SJSA1 (cell line): ENCODE measurements around the gene MAN2B2. TPM values are rescaled to one million over a fixed set of nuclear protein-coding genes. Genes with fewer than 3 reads are reported as not detected.

Experiments
- DNase-seq, 2 experiments: peaks; one replicate each; pipeline ENCODE4 v3.0.0-alpha.2; 2015 to 2020; ENCODE audit warnings: low spot score in 2 of 2, low read depth in 1 of 2
- H3K27ac ChIP-seq: fragments of 250-450 bp; sonication (Bioruptor Pico); 2 replicates; pipeline ENCODE4 v1.5.1; 2020; ENCODE audit warnings: mild to moderate bottlenecking, moderate library complexity
- H3K27me3 ChIP-seq: fragments of 250-450 bp; sonication (Bioruptor Pico); replicated peaks from 2 replicates; pipeline ENCODE4 v1.5.1; 2020; ENCODE audit warnings: mild to moderate bottlenecking, moderate library complexity
- H3K36me3 ChIP-seq: fragments of 250-450 bp; sonication (Bioruptor Pico); 2 replicates; pipeline ENCODE4 v1.5.1; 2020; ENCODE audit warnings: mild to moderate bottlenecking
- H3K4me1 ChIP-seq: fragments of 250-450 bp; sonication (Bioruptor Pico); replicated peaks from 2 replicates; pipeline ENCODE4 v1.6.1; 2021; ENCODE audit warnings: mild to moderate bottlenecking
- H3K4me3 ChIP-seq: fragments of 250-450 bp; sonication (Bioruptor Pico); 2 replicates; pipeline ENCODE4 v1.5.1; 2020; ENCODE audit warnings: mild to moderate bottlenecking
- H3K9me3 ChIP-seq: fragments of 250-450 bp; sonication (Bioruptor Pico); replicated peaks from 2 replicates; pipeline ENCODE4 v1.5.1; 2020; ENCODE audit warnings: mild to moderate bottlenecking
- total RNA-seq: library from RNA; depleted of rRNA; stranded (reverse); fragments of >200 nt; shearing (Covaris generic); gene quantifications from 2 replicates; pipeline ENCODE4 v1.2.3, GENCODE V29; 2014

The MAN2B2 gene
- total RNA-seq, 1 experiment from 2014 or later = 12.1 TPM

GRCh38 chr4:6535329-6535692 is 39.7 kb upstream of the MAN2B2 start:
- H3K9me3 ChIP-seq = no peaks in the 10 kb centered on the region
- no peaks in the 10 kb centered on the region for H3K27me3 ChIP-seq
- H3K4me3 ChIP-seq = no peak overlapping the region
- no peak for DNase-seq
- no peaks in the 10 kb centered on the region for H3K4me1 ChIP-seq
- no peak overlapping the region for H3K27ac ChIP-seq
- no peaks in the 10 kb centered on the region for H3K36me3 ChIP-seq

DNA sequence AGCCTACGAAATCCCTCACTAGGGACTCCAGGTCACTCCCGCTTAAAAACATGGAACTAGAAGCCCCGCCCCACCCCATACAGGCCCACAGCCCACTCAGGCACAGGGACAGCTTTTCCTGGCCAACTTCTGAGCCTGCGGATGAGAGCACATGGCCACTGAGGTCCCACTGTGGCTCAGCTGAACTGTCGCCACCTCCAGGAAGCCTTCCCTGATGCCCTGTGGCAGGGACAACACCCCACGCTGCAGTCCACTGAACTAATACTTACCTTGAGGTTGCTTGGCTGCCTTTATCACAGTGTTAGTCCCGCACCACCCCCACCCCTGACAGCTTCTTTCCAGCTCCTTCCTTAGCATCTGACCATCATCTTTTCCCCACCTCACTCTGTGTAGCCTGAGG is 39.3 kb upstream of the MAN2B2 start:
- H3K27ac ChIP-seq = no peak overlapping the region
- H3K4me3 ChIP-seq = no peak overlapping the region
- H3K36me3 ChIP-seq = no peaks in the 10 kb centered on the region
- no peak for DNase-seq
- H3K4me1 ChIP-seq = no peaks in the 10 kb centered on the region
- no peaks in the 10 kb centered on the region for H3K27me3 ChIP-seq
- no peaks in the 10 kb centered on the region for H3K9me3 ChIP-seq

DNA sequence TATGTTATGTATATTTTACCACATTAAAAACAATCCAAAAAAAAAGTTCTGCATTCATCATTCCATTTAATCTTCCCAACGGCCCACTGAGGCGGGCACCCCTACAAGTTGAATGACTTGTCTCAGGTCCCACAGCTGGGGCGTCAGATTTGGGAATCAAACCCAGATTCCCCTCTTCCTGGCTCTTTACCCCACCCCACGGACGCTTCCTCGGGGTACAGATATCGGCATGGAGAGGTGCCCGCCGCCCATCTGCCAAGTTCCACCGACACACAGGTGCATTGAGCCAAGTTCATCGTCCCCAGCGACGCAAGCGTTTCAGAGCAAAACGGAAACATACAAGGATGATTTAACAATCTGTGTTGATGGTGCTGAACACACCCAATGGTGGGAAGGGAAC is 36.9 kb upstream of the MAN2B2 start:
- H3K4me3 ChIP-seq = no peak overlapping the region
- H3K27me3 ChIP-seq = no peaks in the 10 kb centered on the region
- H3K4me1 ChIP-seq = no peaks in the 10 kb centered on the region
- DNase-seq = no peak
- no peaks in the 10 kb centered on the region for H3K36me3 ChIP-seq
- H3K9me3 ChIP-seq = no peaks in the 10 kb centered on the region
- H3K27ac ChIP-seq = no peak overlapping the region

DNA sequence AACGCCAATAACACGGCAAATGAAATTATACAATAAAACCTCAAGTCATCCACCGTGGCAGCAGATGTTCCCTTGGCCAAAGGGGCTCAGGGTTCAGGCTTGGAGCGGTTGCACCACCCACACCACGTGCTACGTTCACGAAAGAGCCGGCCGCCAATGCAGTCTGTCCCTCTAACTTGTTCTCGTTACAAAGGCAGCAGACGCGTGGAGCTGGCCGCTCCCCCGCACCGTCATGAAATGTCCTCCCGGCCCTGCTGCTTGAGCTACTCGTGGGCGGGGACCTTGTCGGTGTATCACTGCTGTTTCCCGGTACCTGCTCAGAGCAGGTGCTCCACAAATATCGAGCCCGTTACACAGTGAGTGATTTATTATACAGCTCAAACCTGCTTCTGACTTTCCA is 36.4 kb upstream of the MAN2B2 start:
- no peak for DNase-seq
- no peak overlapping the region for H3K27ac ChIP-seq
- H3K9me3 ChIP-seq = no peaks in the 10 kb centered on the region
- no peak overlapping the region for H3K4me3 ChIP-seq
- H3K36me3 ChIP-seq = no peaks in the 10 kb centered on the region
- no peaks in the 10 kb centered on the region for H3K27me3 ChIP-seq
- H3K4me1 ChIP-seq = no peaks in the 10 kb centered on the region

GRCh38 chr4:6539009-6539764 is 35.8 kb upstream of the MAN2B2 start:
- DNase-seq = no peak
- H3K27ac ChIP-seq = no peak overlapping the region
- H3K36me3 ChIP-seq = no peaks in the 10 kb centered on the region

GRCh38 chr4:6540879-6541278 is 34.1 kb upstream of the MAN2B2 start:
- Histone ChIP-seq H3K36me3 (no peaks in the 10 kb centered on the region), H3K4me3 (no peak overlapping the region), H3K27me3 (no peaks in the 10 kb centered on the region), H3K9me3 (no peaks in the 10 kb centered on the region), H3K27ac (no peak overlapping the region), H3K4me1 (no peaks in the 10 kb centered on the region)
- no peak for DNase-seq

More at GRCh38 chr4:6539009-6539764, 35.8 kb upstream of the MAN2B2 start:
- H3K4me3 ChIP-seq = no peak overlapping the region
- no peaks in the 10 kb centered on the region for H3K9me3 ChIP-seq
- H3K4me1 ChIP-seq = no peaks in the 10 kb centered on the region
- H3K27me3 ChIP-seq = no peaks in the 10 kb centered on the region

- H3K9me3 ChIP-seq = no peaks in the 10 kb centered on the region
- no peak for DNase-seq
- H3K27me3 ChIP-seq = no peaks in the 10 kb centered on the region
- no peak overlapping the region for H3K27ac ChIP-seq
- no peak overlapping the region for H3K4me3 ChIP-seq
- H3K4me1 ChIP-seq = no peaks in the 10 kb centered on the region
- H3K36me3 ChIP-seq = no peaks in the 10 kb centered on the region
Measured at GRCh38 chr4:6541789-6542188, 33.2 kb upstream of the MAN2B2 start.

- Histone ChIP-seq H3K27ac (no peak overlapping the region), H3K36me3 (no peaks in the 10 kb centered on the region), H3K27me3 (no peaks in the 10 kb centered on the region), H3K4me3 (no peak overlapping the region), H3K4me1 (no peaks in the 10 kb centered on the region), H3K9me3 (no peaks in the 10 kb centered on the region)
- no peak for DNase-seq
Measured at GRCh38 chr4:6542951-6543350, 32.0 kb upstream of the MAN2B2 start.

DNA sequence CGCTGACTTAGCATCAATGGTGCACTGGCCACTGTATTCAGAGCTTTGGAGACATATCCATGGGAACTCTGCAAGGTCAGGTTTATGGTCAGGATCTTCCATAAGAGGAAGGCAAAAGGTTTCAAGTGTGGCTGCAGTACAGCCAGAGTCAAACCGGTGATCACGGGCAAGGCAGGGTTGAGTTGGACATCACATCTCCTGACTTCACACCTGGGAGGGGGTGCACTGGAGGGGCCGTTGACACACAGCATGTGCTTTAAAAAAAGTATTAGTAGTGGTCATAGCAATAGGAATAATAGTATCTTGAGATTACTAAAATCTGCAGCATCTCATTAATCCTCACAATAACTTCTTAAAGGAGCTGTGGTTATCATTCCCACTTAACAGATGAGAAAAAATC is 28.9 kb upstream of the MAN2B2 start:
- Histone ChIP-seq H3K27ac (no peak overlapping the region), H3K4me3 (no peak overlapping the region), H3K9me3 (no peaks in the 10 kb centered on the region), H3K27me3 (no peaks in the 10 kb centered on the region), H3K36me3 (no peaks in the 10 kb centered on the region), H3K4me1 (no peaks in the 10 kb centered on the region)
- no peak for DNase-seq

DNA sequence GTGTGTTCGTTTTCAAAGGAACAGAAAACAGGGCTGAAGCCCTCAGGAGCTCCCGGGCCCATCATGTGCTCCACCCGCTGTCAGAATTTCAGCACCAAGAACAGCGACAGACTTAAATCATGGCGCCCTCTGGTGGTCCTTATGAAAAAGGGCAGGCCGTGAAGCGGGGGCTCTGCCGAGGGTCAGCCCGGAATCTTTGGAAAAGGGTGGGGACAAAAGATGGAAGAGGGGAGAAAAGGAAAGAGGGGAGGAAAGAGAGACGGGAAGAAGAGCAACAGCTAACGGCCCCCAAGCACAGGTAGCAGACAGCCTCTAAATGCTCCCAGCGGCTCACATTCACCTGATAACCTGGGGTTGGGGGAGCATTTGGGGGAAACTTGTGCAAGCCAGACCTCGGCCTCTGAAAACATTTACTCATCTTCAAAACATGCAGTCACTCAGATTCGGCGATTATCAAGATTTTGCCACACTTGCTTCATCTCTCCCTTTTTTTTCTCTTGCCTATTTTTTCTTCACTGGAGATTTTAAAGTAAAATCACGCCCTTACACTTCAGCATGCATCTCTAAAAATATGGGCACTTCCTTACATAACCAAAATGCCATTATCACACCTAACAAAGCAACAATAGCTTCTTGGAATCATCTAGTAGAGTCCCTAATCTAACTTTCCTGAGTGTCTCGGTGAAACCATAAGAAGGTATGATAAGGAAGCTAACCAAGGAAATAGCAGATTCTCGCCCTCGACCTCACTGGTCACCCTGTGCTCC is 28.1 kb upstream of the MAN2B2 start:
- H3K27me3 ChIP-seq = no peaks in the 10 kb centered on the region
- H3K9me3 ChIP-seq = no peaks in the 10 kb centered on the region
- H3K27ac ChIP-seq = no peak overlapping the region
- H3K4me3 ChIP-seq = no peak overlapping the region
- peak in 1 of 2 experiments; percentile 13 for DNase-seq
- no peaks in the 10 kb centered on the region for H3K4me1 ChIP-seq
- H3K36me3 ChIP-seq = no peaks in the 10 kb centered on the region

DNA sequence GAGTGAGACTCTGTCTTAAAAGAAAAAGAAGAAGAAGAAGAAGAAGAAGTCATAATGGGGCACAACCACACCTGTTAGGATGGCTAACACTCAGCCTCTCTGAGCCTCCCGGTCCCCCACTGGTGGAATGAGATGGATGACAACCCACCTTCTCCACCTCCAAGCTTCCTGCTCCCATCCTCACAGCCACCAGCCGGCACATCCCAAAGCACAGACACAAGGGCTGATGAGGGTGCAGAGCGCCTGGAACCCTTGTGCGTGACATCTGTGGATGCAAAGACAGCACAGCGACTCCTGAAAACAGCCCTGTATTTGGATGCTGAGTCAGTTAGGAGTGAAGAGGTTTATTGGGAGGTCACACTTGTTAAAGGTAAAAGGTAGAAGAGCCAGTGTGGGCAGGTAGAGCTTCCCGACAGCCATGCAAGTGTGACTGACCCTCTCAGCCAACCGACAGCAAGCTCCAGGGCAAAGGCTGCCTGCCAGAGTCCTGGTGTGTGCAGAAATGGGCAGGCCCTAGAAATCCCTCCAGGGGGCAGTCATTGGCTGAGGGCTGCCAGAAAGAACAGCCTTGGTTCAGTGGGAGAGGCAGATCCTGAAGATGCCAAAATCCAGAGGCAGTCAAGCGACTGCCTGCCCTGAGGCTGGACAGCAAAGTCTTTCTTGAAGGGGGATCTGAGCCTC is 26.6 kb upstream of the MAN2B2 start:
- H3K4me1 ChIP-seq = no peaks in the 10 kb centered on the region
- peak; percentile 25 to 49 for DNase-seq

GRCh38 chr4:6548882-6549230 is 26.1 kb upstream of the MAN2B2 start:
- Histone ChIP-seq H3K4me3 (no peak overlapping the region), H3K27me3 (no peaks in the 10 kb centered on the region), H3K4me1 (no peaks in the 10 kb centered on the region), H3K36me3 (no peaks in the 10 kb centered on the region), H3K27ac (no peak overlapping the region), H3K9me3 (no peaks in the 10 kb centered on the region)
- no peak for DNase-seq

More for the DNA sequence above, 26.6 kb upstream of the MAN2B2 start:
- no peak overlapping the region for H3K27ac ChIP-seq
- H3K27me3 ChIP-seq = no peaks in the 10 kb centered on the region
- no peaks in the 10 kb centered on the region for H3K36me3 ChIP-seq
- H3K4me3 ChIP-seq = no peak overlapping the region
- H3K9me3 ChIP-seq = no peaks in the 10 kb centered on the region

DNA sequence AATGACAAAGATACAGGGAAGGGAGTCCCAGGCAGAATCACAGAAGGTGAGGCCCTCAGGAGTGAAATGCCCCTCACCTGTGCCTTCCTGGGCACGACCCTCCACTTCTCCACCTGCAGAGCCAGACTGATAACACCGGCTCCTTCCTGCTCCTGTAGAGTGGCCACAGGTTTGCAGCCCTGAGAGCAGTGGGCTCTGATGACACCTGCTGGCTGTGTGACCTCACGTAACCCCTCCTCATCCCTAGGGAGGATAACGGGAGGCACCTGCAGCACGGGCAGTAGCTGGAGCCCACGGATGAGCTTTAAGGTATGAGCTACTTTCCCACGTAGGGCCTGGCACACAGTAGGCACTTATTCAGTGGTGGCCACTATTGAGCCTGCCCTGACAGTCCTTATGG is 25.5 kb upstream of the MAN2B2 start:
- no peaks in the 10 kb centered on the region for H3K4me1 ChIP-seq
- no peak overlapping the region for H3K4me3 ChIP-seq
- H3K27me3 ChIP-seq = no peaks in the 10 kb centered on the region
- no peaks in the 10 kb centered on the region for H3K36me3 ChIP-seq
- no peak for DNase-seq
- H3K27ac ChIP-seq = no peak overlapping the region
- no peaks in the 10 kb centered on the region for H3K9me3 ChIP-seq
